GM11168 (cell line): ENCODE measurements around the gene IL17C.

Experiments used
- in situ Hi-C: fragments of 300-500 bp; cut with MboI; formaldehyde crosslinking; loops from one replicate; pipeline ENCODE4 v1.12.0; 2022; ENCODE audit warnings: low sequenced_read_pairs; ENCODE audit not compliant: unreplicated experiment

The IL17C gene

DNA sequence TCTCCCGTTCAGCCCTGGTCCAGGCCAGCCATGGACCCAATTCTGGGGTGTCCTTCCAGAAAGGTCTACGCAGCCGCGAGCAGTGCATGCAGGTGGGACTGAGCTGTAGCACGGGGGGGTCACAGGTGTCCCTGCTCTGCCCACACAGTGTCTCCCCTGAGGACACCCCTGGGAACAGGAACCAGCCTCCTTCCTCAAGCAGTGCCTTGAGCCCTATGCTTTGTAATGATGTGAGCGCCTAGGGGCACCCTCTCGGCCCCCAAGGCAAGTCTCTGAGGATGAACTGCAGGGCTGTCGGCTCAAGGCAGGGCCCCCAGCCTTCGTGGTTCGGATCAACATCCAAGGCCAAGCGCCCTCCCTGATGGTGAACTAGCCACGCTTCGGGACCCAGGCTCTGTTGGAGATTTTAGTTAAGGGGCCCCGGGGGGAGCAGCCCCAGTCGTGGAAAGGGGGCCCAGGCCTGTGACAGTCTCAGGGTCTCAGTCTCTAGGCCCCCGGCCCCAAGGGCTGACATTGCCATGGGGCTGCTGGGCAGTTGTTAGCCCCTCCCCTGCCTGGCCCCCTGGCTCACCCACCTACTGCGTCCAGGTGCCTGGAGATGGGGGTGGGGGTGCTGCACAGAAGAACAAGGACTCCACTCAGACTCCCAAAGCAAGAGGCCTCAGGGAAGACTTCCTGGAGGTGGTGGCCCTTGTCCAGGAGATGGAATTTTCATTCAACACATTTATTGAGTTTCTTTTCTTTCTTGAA is 2.3 kb downstream of the IL17C start:
- in situ Hi-C loops, result no loop called here

DNA sequence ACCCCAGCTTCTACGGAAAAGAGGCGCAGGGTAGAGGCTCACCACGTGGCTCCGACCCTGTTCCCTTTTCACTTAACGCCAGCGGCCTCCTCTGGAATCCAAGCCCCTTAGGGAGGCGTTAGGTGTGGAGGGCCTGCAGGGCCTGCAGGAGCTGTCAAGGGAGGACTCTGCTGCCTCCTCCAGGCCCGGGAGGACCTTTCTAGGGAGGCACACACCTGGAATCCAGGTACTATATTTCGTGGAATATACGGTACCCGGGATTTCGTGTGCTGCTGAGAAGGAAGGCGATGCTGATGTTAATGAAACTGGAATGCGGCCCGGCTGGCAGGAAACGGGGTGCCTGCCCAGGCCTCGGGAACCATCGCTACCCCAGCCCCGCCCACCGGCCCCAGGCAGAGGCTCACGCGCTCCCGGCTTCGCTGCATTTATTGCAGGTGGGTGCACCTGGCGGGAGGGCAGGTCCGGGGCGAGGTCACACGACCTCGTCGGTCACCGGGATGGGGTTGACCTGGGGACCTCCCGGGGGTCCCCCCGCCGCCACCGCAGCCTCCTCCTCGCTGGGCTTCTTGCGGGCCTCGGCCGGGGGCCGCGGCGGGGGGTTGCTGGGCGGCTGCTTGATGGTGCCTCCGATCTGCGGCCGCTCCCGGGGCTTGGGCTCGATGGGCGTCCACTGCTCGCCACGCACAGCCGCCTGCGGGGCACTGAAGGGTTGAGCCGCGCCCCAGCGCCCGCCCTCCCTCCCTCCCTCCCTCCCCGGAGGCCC is 4.7 kb downstream of the IL17C start:
- in situ Hi-C loops, result no loop called here

DNA sequence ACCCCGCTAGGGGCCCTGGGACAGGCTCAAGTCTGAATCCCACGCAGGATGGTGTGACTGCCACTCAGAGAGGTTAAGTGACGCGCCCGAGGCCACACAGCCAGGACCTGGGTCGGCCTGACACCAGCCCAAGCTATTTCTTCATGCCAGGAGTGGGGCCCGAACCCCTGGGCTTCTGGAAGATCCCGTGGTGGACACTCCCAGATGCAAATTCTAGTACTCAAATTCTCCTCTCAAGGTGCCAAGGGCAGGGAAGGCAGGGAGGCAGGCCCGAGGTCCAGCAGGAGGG is 5.2 kb downstream of the IL17C start:
- in situ Hi-C loops, result no loop called here

DNA sequence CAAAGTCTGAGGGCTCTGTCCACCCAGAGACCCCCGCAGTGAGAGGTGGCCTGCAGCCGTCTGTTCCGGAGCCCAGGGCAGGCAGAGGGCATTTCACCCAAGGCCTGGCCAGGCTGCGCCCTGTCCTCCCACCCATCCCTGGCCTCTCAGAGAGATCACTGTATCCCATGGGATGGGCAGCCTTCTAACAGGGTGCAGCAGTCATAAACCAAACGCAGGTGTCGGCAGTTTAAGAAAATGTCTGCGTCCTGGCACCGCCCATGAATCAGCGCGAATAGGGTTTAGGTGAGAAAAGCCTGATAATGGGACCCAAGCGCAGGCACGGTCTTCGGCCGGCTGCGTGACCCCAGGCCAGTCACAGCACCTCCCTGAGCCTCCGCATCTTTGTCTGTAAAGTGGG is 7.1 kb downstream of the IL17C start:
- in situ Hi-C loops, result no loop called here

DNA sequence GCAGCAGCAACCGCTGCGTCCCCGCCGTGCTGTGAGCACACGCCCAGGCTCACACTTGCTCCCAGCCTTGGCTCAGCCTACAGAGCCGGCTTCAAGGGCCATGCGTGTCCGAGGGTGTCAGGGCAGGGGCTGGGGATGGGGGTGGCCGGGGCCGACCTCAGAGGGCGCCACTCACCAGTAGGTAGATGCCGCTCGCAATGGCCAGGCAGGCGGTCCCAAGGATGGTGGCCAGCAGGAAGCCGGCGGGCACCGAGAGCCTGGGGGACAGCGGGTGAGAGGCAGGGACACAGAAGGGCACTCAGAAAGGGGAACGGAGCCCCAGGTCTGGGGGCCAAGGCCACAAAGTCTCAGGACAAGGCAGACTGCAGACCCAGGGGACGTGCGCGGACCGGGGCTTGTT is 7.6 kb downstream of the IL17C start:
- in situ Hi-C loops, result no loop called here

DNA sequence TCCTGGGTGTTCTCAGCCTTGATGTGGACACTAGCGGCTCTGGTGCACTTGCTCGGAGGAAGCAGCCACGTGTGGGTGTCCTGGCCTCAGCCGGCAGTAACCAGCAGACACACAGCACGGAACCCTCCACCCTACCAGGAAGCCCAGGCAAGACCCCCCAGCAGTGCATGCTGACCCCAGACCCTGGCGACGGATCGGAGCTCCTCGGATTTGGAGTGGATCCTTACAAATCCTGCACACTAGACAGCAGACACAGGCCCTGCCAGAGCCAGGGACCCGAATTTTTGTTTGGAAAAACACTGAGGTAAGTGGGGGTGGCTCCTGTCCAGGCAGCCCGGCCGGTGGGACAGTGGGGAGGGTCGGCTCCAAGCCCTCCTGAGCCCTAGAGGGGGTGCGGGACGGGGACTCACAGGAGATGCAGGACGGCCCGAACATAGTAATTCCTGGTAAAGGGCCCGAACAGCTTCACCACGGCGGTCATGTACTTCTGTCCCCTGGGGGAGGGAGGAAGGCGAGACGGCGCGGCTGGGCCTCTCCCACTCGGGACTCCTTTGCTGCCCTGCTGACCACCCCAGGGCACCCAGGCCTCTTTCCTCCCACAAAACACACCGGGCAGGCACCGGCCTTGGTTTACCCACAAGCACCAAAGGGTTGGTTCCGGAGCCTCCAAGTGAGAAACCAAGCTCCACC is 8.1 kb downstream of the IL17C start:
- in situ Hi-C loops, result no loop called here

DNA sequence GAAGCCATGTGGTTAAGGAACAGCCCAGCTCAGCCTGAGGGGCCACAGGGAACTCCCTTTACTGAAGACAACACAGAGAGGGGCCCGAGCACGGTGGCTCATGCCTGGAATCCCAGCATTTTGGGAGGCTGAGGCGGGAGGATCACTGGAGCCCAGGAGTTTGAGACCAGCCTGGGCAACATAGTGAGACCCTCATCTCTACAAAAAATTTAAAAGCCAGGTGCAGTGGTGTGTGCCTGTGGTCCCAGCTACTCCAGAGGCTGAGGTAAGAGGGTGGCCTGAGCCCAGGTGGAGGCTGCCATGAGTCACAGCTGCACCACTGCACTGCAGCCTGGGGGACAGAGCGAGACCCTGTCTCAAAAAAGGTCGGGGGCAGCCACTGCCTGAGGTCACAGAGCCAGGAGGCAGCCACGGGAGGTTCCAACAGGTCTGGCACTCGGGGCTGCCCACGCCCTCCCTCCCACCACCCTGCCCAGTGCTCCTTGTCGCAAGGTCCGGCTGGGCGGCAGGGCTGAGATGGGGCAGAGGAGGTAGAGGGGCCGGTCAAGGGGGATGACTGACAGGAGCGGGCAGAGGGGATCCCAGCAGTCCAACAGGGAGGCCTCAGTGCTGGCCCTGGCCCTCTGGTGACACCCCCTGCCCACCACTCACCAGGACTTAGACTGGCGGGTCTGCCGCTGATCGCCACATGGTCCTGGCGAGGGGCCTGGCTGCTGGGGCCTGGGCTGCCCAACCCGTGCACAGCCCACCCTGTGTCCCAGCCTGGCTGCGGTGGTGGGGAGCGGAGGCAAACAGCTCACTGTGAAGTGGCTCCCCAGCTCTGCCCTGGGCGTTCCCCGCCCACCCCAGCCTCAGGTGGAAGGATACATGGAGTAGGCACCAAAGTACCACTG is 9.1 kb downstream of the IL17C start:
- in situ Hi-C loops, result no loop called here

DNA sequence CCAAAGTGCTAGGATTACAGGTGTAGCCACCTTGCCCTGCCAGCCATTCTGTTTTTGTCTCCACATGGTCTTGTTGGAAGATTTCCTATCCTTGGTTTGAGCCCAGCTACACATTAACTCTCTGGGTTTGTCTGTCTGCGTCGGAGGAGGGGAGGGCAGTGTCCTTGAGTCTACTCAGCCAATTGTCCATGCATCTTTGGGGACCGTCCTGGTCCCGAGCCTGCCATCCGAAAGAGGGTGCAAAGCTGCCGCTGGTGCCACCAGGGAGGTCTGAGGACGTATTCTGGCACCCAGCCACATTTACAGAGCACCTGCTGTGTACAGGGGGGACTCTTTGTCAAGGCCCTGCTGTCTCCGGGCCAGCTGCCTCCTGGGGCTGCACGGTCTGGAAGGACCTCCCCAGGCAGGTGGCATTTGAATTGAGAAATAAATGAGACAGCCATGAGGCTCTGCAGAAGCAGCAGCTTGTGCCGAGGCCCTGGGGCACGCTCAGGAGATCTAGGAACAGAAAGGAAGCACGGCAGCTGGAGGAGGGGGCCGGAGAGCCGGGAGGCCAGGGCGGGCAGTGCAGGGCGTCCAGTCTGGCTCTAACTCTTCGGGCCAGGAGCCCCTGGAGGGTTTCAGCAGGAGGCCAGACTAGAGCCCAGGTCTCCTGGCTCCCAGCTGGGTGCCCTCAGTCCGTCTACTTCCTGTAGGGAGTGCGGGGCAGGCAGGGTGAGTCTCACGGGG is 11.0 kb downstream of the IL17C start:
- in situ Hi-C loops, result no loop called here

DNA sequence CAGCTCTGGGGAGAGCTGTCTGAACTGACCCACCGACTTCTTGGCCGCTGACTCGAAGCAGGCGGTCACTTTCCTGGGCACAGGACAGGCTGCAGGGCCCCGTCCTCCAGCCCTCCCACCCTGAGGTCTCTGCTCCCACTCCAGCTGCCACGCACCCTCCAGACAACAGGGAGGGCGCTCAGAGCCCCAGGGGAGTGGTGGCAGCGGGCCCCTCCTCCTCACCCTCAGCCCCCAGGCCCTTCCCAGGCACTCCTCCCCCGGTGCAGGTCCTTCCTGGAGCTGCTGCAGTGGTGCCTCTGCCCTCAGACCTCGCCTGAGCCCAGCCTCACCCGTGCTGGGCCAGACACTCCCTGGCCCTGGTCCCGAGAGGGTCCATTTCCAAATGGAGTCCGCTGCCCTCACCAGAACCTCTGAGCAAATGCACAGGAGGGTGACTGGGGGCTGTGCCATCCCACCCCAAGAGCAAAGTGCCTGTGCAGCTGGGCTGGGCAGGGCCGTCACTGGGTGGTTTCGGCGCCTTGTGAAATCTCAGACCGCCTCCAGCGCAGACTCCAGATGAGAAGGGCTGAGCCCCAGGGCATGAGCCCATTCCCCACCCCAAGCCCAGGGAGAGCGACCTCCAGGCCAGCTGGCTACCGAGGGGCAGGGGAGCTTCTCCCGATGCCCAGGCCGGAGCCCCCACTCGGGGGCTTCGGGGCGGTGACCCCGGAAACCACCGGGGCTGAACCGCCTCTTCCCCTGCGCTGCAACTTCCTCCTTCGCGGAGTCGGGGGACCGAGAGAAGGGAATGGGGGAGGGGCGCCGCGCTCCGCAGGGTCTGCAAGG is 11.8 kb downstream of the IL17C start:
- in situ Hi-C loops, result no loop called here

DNA sequence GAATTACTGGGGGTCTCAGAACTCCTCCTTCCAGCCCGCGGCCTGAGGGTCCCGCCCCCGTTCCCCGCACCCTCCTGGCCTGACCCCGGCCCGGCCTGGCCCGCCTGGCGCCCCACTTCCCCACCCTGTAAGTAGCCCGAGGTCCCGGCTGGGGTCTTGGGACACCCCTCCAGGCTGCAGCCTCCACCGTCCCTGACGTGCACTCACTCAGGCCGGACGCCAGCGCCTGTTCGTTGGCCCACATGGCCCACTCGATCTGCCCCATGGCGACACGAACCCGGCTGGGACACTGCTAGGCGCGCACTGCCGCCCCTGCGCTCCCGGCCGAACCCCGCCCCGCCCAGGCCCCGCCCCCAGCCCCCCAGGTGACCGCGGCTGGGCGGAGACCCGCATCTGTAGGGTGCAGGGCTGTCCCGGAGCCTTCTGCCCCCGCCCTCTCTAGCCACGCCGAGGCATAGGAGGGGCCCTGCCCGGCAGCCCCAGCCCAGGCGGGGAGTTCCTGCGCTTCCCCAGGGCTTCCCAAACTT is 12.4 kb downstream of the IL17C start, which contains the start of gene CYBA:
CYBA (minus strand) TSS at position 305 of the 527 bp plus-strand sequence; CDS start at position 265, 40 bp downstream.
- in situ Hi-C loops, result no loop called here

DNA sequence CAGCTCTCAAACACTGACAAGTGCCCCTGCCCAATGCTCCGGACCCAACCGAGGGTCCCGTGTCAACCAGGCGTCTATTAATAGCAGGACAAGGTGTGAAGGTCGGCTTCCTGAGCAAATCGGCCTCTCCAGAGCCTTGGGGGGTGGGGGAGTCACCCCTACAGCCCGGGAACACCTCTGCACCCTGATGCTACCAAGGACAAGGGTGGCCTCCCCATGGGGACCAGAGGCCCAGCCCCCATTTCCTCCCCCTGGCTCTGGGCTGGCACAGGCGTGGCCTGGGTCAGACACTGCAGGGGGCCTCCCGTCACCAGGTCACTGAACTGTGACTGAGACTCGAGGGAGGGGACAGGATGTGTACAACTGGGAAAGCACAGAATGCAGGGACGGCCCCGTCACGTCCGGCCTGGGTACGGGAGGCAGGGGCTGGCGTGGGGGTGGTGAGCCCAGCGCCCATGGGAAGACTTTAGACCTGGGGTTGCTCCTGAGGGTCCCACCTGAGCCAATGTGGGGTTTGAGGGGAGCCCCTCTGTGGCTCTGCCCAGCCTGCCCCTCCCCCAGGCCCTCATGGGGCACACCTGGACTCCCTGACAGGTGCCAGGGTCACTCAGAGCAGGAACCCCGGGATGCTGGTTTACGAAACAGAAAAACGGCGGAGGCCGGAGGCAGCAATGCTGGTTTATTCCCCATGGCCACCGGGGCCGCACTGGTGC is 13.1 kb downstream of the IL17C start:
- in situ Hi-C loops, result no loop called here

DNA sequence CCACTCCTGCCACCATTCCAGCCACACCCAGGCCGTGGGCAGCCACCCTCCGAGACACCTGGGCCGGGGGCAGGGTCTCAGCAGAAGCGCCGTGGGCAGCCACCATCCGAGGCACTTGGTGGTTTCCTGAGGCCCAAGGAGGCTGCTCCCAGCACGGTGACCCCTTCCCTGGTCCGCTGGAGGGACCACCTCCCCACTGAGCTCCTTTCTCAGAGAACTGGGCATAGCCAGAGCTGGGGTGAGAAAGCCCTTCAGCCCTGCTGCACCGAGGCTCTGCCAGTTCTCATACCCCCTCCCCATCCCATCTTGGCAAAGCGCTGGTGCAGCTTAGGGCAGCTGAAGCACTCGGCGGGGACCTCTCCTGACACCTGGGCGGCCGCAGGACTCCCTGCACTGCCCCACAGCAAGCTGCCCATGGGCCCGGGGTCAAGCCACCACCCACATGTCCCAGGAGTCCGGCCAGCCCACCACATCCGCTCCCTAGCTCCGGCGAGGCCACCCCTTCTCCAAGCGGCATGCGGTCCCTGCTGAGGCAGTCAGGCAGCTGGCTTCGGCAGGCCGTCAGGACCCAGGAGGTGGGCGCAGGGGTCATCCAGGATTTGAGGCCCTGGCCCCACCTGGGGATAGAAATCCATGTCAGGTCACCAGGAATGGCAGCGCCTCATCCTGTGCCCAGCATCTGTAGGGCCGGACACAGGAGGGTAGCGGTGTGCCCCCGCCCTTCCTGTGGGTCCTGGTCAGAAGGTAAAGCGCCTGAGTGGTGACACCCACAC is 13.8 kb downstream of the IL17C start:
- in situ Hi-C loops, result no loop called here

DNA sequence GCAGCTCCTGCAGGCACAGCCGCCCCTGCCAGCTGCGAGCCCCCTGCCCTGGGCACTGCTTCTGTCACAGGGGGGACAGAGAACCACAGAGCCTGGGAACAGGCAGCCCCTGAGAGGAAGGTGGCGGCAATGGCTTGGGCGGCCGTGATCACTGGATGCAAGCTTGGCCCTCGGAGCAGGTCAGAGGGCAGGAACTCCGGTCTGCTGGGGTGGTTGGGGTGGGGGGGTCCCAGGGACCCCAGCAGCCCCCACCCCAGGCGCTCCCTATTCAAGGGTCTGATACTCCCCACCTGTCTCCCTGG is 14.3 kb downstream of the IL17C start:
- in situ Hi-C loops, result no loop called here

DNA sequence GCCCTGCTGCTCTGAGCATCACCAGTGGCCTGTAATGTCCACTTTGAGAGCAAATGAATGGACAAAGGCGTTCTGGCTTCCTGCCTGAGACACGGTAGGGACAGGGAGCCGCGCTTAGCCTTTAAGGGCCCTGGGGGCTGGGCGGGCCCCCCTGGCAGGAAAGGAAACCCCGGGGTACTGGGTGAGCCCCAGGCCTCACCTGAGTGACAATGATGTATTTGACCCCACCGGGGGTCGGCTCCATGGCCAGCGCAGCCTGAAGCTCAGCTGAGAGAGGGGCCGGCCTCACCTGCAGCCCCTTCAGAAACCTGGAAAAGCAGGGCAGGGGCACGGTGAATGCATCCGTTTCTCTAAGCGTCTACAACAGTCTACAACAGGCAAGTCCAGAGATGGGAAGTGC is 14.7 kb downstream of the IL17C start:
- in situ Hi-C loops, result no loop called here

DNA sequence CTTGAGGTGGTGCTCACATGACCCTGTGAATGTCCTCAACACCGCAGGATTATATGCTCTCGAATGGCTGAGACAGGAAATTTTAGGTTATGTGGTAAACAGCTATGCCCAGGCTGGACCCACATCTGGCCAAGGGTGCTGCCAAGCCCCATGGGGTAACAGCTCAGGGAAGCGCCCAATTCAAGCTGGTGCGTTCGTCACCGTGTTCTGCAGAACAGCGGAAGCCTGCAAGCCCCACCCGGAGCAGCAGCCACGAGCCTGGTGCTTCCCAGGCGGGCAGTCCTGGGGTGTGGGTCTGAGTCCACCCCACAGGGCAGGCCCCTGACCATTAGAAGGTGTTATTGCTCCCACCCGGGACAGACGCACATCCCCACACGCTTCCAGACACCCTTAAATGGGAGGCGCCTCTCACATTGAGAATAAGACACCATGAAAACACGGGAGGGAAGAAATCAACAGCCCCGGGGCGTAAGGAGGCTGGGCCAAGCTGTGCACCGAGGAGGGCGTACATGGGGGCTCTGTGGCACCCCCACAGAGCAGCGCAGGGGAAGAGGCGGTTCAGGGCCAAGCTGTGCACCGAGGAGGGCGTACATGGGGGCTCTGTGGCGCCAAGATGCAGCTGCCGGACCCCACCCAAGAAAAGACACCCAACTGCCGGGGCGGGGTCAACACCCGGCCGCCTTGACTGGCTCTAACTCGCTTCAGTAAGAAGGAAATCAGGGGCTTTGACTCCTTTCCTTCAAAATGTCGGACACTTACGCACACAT is 15.4 kb downstream of the IL17C start:
- in situ Hi-C loops, result no loop called here

DNA sequence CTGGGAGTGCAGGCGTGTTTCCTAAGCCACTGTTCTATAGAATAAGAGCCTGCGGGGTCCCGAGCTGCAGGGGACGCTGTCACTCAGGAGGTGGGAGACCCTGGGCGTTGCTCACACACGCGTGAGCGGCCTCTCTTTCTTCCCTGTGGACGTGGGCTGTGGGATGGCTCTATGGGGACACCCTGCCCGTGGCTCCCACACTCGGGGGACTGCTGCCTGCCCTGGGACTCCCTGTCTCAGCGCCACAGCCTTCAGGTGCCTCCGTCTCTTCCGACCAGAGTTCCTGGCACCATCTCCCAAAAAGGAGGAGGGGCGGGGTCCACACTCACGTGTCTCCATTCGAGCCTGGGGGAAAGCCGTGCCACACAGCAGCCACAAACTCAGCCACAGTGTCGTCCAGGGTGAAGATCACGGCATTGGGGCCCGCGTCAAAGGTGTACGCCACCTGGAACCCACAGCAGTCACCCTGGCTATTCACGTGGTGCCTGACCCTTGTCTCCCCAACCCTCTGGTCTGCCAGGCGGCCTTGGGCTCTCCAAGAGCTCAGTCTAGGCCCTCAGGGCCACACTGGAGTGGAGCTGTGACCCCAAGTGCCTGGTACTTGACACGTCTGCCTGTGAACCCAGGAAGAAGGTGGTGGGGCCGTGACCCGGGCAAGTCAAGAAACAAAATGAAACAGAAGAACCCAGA is 16.1 kb downstream of the IL17C start:
- in situ Hi-C loops, result no loop called here
